WTC11 (cell line): ENCODE results near the gene TES.

Experiments used
- CTCF ChIP-seq: fragments of 200-600 bp; IDR thresholded peaks from 2 replicates; pipeline ENCODE4 v1.8.0; 2022; ENCODE audit warnings: antibody characterized with exemption
- ESRRA ChIP-seq: sonication (generic); formaldehyde crosslinking; IDR thresholded peaks from 2 replicates; pipeline ENCODE4 v1.8.1; 2022; ENCODE audit warnings: mild to moderate bottlenecking, missing genetic modification reagents, borderline replicate concordance
- NFYB ChIP-seq: sonication (generic); formaldehyde crosslinking; conservative IDR thresholded peaks from 2 replicates; pipeline ENCODE4 v1.8.0; 2022; ENCODE audit warnings: low read depth, missing genetic modification reagents
- SP1 ChIP-seq: sonication (generic); formaldehyde crosslinking; conservative IDR thresholded peaks from 2 replicates; pipeline ENCODE4 v1.8.1; 2022; ENCODE audit warnings: missing genetic modification reagents
- STAT6 ChIP-seq: sonication (generic); formaldehyde crosslinking; conservative IDR thresholded peaks from 2 replicates; pipeline ENCODE4 v1.8.1; 2023; ENCODE audit warnings: mild to moderate bottlenecking, low read depth, missing genetic modification reagents, moderate library complexity
- TP53 ChIP-seq: sonication (generic); formaldehyde crosslinking; IDR thresholded peaks from 2 replicates; pipeline ENCODE4 v1.8.1; 2023; ENCODE audit warnings: mild to moderate bottlenecking, missing genetic modification reagents
- USF2 ChIP-seq: sonication (generic); formaldehyde crosslinking; IDR thresholded peaks from 2 replicates; pipeline ENCODE4 v1.8.1; 2023; ENCODE audit warnings: mild to moderate bottlenecking, missing genetic modification reagents, moderate library complexity
- ZNF263 ChIP-seq: sonication (generic); formaldehyde crosslinking; IDR thresholded peaks from 2 replicates; pipeline ENCODE4 v1.8.1; 2022; ENCODE audit warnings: low read depth, mild to moderate bottlenecking, moderate library complexity, missing genetic modification reagents

- no peak for TF ChIP-seq CTCF
- no peak for TF ChIP-seq STAT6 (CRISPR knock-in tag)
- TF ChIP-seq ZNF263 (CRISPR knock-in tag) = no peak
- no peak for TF ChIP-seq USF2 (CRISPR knock-in tag)
- TF ChIP-seq NFYB (CRISPR knock-in tag) = no peak
- no peak for TF ChIP-seq SP1 (CRISPR knock-in tag)
- no peak for TF ChIP-seq TP53 (CRISPR knock-in tag)
- no peak for TF ChIP-seq ESRRA (CRISPR knock-in tag)
Measured at GRCh38 chr7:116162254-116162653, 48.1 kb upstream of the TES start.
